Stimulated activated CD4-positive, alpha-beta T cell treated with anti-CD3 and anti-CD28 coated beads, Interleukin-2, amount 100 ng/mL, for 4 hours (primary cell): ENCODE results near the gene FHIT.

Experiments used
- DNase-seq: peaks from one replicate; pipeline ENCODE4 v3.0.0-alpha.2; 2020; ENCODE audit warnings: low read depth

Gene FHIT

DNA sequence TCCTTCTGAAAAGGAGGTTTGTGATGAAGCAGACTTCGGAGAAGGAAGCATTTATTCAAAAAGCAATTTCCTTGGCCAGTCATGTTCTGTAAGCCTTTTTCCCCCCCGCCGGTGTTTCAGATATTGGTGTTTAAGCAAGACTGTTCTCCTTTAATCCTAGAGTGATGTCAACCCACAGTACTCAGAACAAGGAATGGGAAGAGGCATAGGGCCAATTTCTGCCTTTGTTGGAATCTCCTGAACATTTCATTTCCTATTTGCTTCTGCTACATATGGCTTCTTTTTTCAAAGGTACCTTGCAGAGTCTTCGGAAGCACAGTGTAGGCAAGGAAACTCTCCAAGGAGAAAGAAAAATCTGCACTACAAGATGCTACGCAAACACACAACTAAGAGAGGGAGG is 1488.3 kb downstream of the FHIT start:
- no peak for DNase-seq

DNA sequence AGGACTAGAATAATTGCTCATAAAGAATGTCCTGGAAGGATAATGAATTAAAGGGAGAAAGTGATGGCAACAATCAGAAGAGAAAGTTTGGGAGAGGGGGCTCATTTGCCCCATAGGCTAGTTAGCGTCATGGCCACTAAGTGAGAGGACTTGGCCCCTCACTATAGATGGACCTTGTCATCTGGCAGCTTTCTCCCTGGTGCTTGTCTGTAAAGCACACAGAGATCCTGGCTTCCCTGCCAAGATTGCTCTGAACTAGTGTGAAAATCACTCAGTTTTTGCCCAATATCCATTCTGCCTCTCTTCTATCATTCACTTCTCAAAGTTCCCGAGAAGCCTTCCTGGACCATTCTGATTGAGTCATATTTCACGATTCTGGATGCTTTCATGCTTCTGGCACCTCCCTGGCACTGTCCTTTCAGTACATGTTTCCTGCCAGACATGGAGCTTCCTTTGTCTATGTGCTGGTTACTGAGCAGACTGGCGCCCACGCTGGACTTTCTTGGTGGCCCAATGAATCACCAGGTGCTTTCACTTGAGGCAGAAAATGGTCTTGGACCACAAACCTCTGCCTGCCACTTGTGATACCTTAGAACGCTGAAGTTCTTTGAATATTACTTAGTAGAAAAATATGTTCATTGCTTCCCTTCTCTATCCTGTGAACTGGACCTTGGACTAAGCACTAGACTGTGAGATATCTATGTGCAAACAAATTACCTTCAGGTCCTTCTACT is 1491.8 kb downstream of the FHIT start:
- no peak for DNase-seq

- no peak for DNase-seq
Measured at GRCh38 chr3:59758672-59759071, 1492.6 kb downstream of the FHIT start.

GRCh38 chr3:59756934-59757333 is 1494.3 kb downstream of the FHIT start:
- no peak for DNase-seq

- no peak for DNase-seq
Measured at GRCh38 chr3:59754456-59755129, 1496.7 kb downstream of the FHIT start.

- DNase-seq = no peak
Measured at GRCh38 chr3:59753808-59754450, 1497.3 kb downstream of the FHIT start.

- DNase-seq = no peak
Measured at GRCh38 chr3:59752925-59753324, 1498.3 kb downstream of the FHIT start.

DNA sequence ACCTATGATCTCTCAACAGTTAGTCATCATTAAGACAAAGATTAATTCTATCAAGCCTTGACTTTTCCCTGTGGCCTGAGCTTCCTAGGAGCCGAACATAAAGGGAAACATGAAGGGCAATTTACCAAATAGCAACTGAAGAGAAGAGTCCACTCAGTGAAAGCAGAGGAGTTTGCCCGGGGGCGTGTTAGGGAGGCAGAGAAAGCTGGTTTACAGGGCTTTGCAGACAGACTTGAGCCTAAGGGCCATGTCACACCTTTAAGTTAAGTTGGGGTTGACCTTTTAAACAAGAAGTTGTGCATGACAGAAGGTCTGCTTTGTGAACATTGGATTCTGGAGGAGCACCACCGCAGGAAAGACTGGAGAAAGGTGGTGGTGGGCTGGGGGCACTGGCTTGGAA is 1499.6 kb downstream of the FHIT start:
- no peak for DNase-seq

GRCh38 chr3:59750391-59750790 is 1500.9 kb downstream of the FHIT start:
- DNase-seq = no peak

GRCh38 chr3:59749291-59749690 is 1502.0 kb downstream of the FHIT start:
- no peak for DNase-seq

GRCh38 chr3:59746585-59746984 is 1504.7 kb downstream of the FHIT start:
- no peak for DNase-seq

GRCh38 chr3:59737241-59737640 is 1514.0 kb downstream of the FHIT start:
- DNase-seq = no peak

DNA sequence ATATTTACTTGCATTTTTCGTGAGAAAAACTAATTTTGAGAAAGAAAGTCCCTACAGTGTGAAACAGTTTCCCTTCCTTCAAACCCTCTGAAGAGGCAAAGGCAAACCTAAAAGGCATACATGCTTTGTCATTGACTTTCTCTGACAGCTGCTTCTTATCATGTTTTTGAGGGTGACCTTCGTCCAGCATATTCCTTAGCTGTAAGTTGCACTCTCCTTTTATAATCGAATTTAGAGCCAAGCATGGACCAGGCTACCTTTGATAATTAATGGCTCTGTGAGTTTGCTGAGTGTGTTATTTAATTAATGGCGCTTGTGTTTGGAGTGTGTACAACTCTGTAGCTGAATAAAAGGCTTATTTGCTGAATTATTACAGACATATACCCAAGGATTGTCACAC is 1517.2 kb downstream of the FHIT start:
- DNase-seq = no peak

DNA sequence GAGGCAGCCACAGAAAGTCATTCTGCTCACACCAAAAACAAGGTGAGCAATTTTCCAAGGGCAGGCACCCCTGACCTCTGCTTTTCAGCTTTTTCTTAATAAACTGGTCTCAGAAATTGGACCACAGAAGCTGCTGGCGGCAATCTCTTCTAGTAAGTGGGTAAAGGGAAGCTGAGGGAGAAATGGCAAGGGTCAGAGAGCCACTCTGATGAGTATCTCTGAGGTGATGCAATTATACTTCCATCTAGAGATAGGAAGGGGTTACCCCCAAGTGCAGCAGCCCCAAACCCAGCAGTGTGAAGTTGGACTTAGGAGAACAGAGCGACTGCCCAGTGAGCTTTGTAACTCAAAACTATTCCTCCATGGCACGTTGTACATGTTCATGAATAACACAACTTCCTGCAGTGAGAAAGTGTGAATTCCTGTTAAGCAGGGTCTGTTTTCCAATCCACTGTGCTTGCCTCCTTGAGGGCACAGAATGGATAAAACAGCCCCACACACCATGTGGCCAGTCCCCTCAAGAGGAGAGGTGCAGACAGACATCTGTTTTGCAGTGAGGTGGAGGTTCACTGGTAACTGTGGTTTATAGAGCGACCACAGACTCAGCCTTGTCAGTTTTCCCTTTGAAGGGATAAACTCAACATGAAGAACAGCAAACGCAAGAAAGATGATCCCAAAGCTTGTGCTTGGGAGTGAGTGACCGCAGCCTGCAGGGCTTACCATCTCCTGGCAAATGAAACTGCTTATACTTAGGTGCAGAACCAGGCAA is 1518.0 kb downstream of the FHIT start:
- DNase-seq = no peak

- no peak for DNase-seq
Measured at GRCh38 chr3:59731943-59732342, 1519.3 kb downstream of the FHIT start.

DNA sequence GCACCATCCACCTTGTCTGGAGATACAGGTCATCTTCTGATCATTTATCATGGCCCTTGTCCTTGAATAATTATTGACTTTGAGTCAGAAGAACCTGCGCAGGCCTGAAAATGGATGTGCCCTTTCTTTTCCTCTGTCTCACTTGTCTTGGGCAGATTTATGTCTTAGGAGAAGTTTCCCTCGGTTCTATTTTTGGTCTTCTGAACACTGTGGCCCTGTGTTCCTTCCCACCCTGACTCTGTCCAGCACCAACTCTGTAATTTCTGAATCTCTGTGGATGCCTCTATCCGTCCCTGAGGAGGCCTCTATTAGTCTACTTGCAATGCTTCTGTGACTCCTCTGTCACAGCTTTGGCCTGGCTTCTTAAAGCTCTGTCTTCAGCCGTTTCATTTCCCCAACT is 1520.7 kb downstream of the FHIT start:
- no peak for DNase-seq

DNA sequence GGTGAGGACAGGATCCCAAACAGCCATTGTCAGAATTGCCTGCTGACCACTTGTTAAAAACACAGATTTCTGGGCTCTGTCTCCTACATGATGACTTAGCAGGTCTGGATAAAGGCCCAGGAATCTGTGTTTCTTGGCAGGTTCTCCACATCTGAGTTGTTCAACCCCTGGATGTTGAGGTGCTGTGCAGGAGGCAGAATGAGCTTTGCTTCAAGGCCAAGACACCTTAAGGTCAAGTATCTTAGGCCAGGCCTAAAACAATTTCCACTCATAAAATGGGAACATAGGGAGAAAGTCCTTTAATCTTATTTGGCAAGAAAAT is 1522.7 kb downstream of the FHIT start:
- no peak for DNase-seq

- no peak for DNase-seq
Measured at GRCh38 chr3:59727902-59728586, 1523.2 kb downstream of the FHIT start.

- no peak for DNase-seq
Measured at GRCh38 chr3:59726279-59726678, 1525.0 kb downstream of the FHIT start.

GRCh38 chr3:59717679-59718205 is 1533.5 kb downstream of the FHIT start:
- DNase-seq = no peak

GRCh38 chr3:59714066-59714465 is 1537.2 kb downstream of the FHIT start:
- no peak for DNase-seq

GRCh38 chr3:59710554-59710953 is 1540.7 kb downstream of the FHIT start:
- DNase-seq = no peak
